GM18511 (cell line): Measurements from ENCODE around the gene ID4.
A peak's percentile ranks its signal among the peaks of the same experiment; 100 is the strongest.

ENCODE experiments used
- ATAC-seq: cut with Tn5 transposase; IDR thresholded peaks from one replicate; pipeline ENCODE4 v1.9.1; 2021; ENCODE audit warnings: mild to moderate bottlenecking, moderate library complexity; ENCODE audit not compliant: unreplicated experiment

Gene ID4

GRCh38 chr6:19836799-19837510, at the start of gene ID4:
Gene ID4 (plus strand): TSS chr6:19837370. CDS start chr6:19837755, 385 bp downstream.
- no peak for ATAC-seq

GRCh38 chr6:19788686-19789085, 48.5 kb upstream of the ID4 start:
- ATAC-seq = no peak

GRCh38 chr6:19789100-19789803, 47.9 kb upstream of the ID4 start:
- no peak for ATAC-seq

GRCh38 chr6:19791267-19791666, 45.9 kb upstream of the ID4 start:
- no peak for ATAC-seq

GRCh38 chr6:19795211-19795610, 42.0 kb upstream of the ID4 start:
- no peak for ATAC-seq

GRCh38 chr6:19796452-19796851, 40.7 kb upstream of the ID4 start:
- ATAC-seq = no peak

GRCh38 chr6:19798362-19798761, 38.8 kb upstream of the ID4 start:
- no peak for ATAC-seq

GRCh38 chr6:19802656-19803055, 34.5 kb upstream of the ID4 start:
- no peak for ATAC-seq

GRCh38 chr6:19803331-19804204, 33.6 kb upstream of the ID4 start:
- no peak for ATAC-seq

- peak; percentile 79 for ATAC-seq
These were observed 32.7 kb upstream of the ID4 start for GRCh38 chr6:19804205-19805128.

GRCh38 chr6:19805129-19805481, 32.1 kb upstream of the ID4 start:
- ATAC-seq = no peak

GRCh38 chr6:19806971-19807396, 30.2 kb upstream of the ID4 start:
- no peak for ATAC-seq

- ATAC-seq = no peak
These were observed 25.6 kb upstream of the ID4 start for GRCh38 chr6:19811397-19812079.

- no peak for ATAC-seq
These were observed 24.6 kb upstream of the ID4 start for GRCh38 chr6:19812512-19813119.

- ATAC-seq = no peak
These were observed 18.4 kb upstream of the ID4 start for GRCh38 chr6:19818805-19819204.

- no peak for ATAC-seq
These were observed 12.9 kb upstream of the ID4 start for GRCh38 chr6:19824058-19824807.

- ATAC-seq = no peak
These were observed 9.9 kb upstream of the ID4 start for GRCh38 chr6:19827247-19827646.

GRCh38 chr6:19827903-19828302, 9.3 kb upstream of the ID4 start:
- no peak for ATAC-seq

GRCh38 chr6:19830171-19830570, 7.0 kb upstream of the ID4 start:
- no peak for ATAC-seq
